ENCODE measurements around the gene MRPL53.
A peak's percentile ranks its signal among the peaks of the same experiment; 100 is the strongest.

MRPL53 gene

GRCh38 chr2:74488643-74489481 lies 16.4 kb upstream of the MRPL53 start:
- TF ChIP-seq SIN3A (IDR thresholded peaks at IDR 0.05; ENCODE audit: borderline replicate concordance, insufficient read depth, low read length) (no peak), TAF1 (IDR thresholded peaks at IDR 0.05; ENCODE audit: borderline replicate concordance, insufficient read depth, low read length) (no peak), POLR2AphosphoS5 (IDR thresholded peaks at IDR 0.05; ENCODE audit: low read depth, low read length) (no peak), FOXP2 (optimal IDR thresholded peaks at IDR 0.05; ENCODE audit: borderline replicate concordance, extremely low read depth, extremely low read length, insufficient read depth) (no peak)
- TF ChIP-seq, protein P1, sequence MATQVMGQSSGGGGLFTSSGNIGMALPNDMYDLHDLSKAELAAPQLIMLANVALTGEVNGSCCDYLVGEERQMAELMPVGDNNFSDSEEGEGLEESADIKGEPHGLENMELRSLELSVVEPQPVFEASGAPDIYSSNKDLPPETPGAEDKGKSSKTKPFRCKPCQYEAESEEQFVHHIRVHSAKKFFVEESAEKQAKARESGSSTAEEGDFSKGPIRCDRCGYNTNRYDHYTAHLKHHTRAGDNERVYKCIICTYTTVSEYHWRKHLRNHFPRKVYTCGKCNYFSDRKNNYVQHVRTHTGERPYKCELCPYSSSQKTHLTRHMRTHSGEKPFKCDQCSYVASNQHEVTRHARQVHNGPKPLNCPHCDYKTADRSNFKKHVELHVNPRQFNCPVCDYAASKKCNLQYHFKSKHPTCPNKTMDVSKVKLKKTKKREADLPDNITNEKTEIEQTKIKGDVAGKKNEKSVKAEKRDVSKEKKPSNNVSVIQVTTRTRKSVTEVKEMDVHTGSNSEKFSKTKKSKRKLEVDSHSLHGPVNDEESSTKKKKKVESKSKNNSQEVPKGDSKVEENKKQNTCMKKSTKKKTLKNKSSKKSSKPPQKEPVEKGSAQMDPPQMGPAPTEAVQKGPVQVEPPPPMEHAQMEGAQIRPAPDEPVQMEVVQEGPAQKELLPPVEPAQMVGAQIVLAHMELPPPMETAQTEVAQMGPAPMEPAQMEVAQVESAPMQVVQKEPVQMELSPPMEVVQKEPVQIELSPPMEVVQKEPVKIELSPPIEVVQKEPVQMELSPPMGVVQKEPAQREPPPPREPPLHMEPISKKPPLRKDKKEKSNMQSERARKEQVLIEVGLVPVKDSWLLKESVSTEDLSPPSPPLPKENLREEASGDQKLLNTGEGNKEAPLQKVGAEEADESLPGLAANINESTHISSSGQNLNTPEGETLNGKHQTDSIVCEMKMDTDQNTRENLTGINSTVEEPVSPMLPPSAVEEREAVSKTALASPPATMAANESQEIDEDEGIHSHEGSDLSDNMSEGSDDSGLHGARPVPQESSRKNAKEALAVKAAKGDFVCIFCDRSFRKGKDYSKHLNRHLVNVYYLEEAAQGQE (IDR thresholded peaks at IDR 0.05; ENCODE audit: insufficient read depth in 1 of 2, low read depth in 2 of 2, low read length in 2 of 2), result no peak

- TF ChIP-seq, protein P1 (IDR thresholded peaks at IDR 0.05; ENCODE audit: insufficient read depth in 1 of 2, low read depth in 2 of 2, low read length in 2 of 2), result no peak
- no peak for TF ChIP-seq SIN3A (IDR thresholded peaks at IDR 0.05; ENCODE audit: borderline replicate concordance, insufficient read depth, low read length)
- no peak for TF ChIP-seq POLR2AphosphoS5 (IDR thresholded peaks at IDR 0.05; ENCODE audit: low read depth, low read length)
- TF ChIP-seq TAF1 (IDR thresholded peaks at IDR 0.05; ENCODE audit: borderline replicate concordance, insufficient read depth, low read length), result no peak
- no peak for TF ChIP-seq FOXP2 (optimal IDR thresholded peaks at IDR 0.05; ENCODE audit: borderline replicate concordance, extremely low read depth, extremely low read length, insufficient read depth)
Measured at GRCh38 chr2:74486141-74486540, 13.7 kb upstream of the MRPL53 start.

DNA sequence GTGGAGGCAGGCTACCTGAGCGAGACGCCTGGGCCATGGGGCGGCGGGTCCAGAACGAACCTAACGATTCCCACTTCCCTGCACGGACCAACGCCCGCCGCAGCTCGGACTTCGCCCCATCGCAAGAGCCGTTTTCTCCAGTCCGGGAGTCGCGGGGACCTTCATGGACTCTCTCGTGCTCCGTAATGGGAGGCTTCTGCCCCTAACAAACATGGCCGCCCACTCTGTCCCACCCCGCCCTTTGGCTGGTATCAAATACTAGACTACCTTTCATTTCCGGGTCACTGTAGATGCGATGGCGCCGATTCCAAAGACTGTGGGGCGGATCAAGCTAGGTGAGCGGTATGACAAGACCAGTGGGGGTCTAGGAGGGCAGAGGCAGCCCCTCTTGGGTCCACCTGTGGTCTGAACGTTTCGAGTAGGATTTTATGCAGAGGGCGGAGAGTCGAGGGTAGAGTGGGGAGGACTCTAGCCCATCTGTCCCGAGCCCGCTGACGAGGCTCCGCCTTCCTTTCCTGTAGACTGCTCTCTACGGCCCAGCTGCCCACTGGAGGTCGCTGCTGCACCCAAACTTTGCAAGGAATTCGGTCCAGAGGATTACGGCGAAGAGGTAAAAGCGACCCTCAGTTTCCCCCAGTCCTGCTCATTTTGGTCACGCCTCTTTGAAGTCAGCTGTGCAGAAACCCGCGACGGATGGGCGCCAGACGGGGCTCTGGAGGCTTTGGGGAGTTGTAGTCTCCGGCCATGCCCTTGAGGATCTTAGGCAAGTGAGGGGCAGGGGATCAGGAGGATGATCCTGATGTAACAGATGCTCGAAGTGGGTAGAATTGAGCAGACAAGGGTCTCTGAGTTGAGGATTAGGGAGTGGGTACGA lies 10.6 kb upstream of the MRPL53 start, which contains the start of the genes CCDC142 and TTC31:
TSS of gene CCDC142 (minus strand) at position 198 of the 874 bp plus-strand sequence. CDS start at position 37, 161 bp downstream.
TSS of gene TTC31 (plus strand) at position 281 of the 874 bp plus-strand sequence. CDS start at position 296, 15 bp downstream.
- TF ChIP-seq, protein P1 (IDR thresholded peaks at IDR 0.05; ENCODE audit: insufficient read depth in 1 of 2, low read depth in 2 of 2, low read length in 2 of 2), result 0 out of 4 replicates have a peak, but pooled peaks of 1 of the 2 experiments have one; percentile 39
- TF ChIP-seq TAF1 (IDR thresholded peaks at IDR 0.05; ENCODE audit: borderline replicate concordance, insufficient read depth, low read length) (peak; percentile 87), POLR2AphosphoS5 (IDR thresholded peaks at IDR 0.05; ENCODE audit: low read depth, low read length) (peak; percentile 90), SIN3A (IDR thresholded peaks at IDR 0.05; ENCODE audit: borderline replicate concordance, insufficient read depth, low read length) (0 out of 2 replicates have a peak, but pooled peaks have one; percentile 59), FOXP2 (optimal IDR thresholded peaks at IDR 0.05; ENCODE audit: borderline replicate concordance, extremely low read depth, extremely low read length, insufficient read depth) (peak; percentile 72)

DNA sequence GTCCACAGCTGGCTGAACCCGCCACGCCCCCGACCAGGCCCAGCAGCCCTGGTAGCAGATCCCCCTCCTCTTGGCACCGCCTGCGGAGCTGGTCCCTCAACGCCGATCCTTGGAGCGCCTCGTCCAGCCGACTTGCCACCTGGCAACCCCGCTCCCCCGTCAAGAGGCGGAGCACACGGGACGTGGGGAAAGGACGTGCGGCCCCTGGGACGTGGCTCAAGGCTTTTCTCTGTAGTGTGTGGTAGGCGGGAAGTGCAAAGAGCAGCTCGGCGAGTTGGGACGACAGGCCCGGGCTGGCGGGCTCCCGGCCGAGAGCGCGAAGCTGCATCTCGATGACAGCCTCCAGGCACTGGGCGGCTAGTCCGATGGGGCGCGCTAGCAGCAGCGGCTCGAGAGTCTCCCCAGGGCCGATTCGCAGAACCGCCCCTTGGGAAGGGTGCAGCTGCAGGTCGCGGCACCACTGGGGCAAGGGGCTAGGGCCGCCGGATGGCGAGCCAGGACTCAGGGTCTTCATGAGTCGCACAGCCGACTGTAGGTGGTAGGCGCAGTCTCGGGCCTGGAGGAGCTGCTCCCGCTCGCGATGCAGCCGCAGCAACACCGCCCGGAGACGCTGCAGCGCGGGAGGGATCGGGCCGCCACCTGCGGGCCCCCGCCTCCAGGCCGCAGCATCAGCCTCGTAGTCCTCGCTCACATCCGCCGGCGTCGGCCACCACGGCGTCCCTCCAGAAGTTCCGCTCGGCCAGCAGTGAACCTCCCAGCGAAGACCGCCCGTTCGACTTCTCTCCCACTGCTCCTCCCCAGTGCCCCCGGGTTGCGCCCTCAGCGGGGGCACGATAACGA lies 9.7 kb upstream of the MRPL53 start:
- TF ChIP-seq, protein P1 (IDR thresholded peaks at IDR 0.05; ENCODE audit: insufficient read depth in 1 of 2, low read depth in 2 of 2, low read length in 2 of 2), result no peak
- TF ChIP-seq TAF1 (IDR thresholded peaks at IDR 0.05; ENCODE audit: borderline replicate concordance, insufficient read depth, low read length) (no peak), FOXP2 (optimal IDR thresholded peaks at IDR 0.05; ENCODE audit: borderline replicate concordance, extremely low read depth, extremely low read length, insufficient read depth) (peak; percentile 0), SIN3A (IDR thresholded peaks at IDR 0.05; ENCODE audit: borderline replicate concordance, insufficient read depth, low read length) (no peak), POLR2AphosphoS5 (IDR thresholded peaks at IDR 0.05; ENCODE audit: low read depth, low read length) (no peak)
